GM18907 (cell line): Measurements from ENCODE around the gene NCOA5.

Experiments used
- ATAC-seq: cut with Tn5 transposase; IDR thresholded peaks from one replicate; pipeline ENCODE4 v1.9.1; 2021; ENCODE audit warnings: mild to moderate bottlenecking, moderate library complexity; ENCODE audit not compliant: unreplicated experiment

Gene NCOA5

DNA sequence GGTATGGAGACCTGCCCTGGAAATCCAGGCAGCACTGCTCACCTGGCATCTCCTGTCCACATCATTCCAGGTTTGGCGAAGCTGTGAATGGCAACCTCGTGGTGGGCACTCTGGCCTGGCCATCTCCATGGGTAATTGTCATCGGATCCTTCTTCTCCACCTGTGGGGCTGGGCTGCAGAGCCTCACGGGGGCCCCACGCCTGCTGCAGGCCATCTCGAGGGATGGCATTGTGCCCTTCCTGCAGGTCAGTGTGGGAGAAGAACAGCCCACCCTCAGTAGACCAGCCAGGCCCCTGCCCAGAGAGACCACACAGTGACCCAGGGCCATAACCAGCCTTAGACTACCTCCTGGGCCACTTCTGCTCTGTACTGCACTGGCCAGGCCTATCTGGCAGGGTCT lies 44.9 kb downstream of the NCOA5 start:
- no peak for ATAC-seq

GRCh38 chr20:46043556-46043955 lies 46.2 kb downstream of the NCOA5 start:
- ATAC-seq = no peak

DNA sequence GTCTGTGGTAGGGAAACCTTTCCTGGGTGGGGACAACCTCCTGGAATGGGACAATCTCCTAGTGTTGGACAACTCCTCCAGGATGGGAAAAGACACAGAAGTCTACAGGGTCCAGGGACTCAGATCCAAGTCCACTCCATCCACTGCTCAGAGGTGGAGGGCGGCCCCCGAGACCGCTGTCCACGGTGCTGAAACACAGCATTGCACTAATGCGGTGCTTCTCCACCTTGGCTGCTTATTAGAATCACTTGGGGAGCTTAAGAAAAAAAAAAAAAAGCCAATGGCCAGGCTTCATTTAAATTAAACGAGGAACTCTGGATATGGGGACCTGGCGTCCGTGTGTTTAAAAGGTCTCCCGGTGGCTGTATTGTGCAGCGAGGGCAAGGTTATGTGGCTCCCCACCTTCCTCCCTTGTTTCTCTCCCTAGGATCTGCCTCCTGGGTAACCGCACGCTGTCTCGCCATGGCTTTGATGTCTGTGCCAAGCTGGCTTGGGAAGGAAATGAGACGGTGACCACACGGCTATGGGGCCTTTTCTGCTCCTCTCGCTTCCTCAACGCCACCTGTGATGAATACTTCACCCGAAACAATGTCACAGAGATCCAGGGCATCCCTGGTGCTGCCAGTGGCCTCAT lies 48.7 kb downstream of the NCOA5 start:
- no peak for ATAC-seq

DNA sequence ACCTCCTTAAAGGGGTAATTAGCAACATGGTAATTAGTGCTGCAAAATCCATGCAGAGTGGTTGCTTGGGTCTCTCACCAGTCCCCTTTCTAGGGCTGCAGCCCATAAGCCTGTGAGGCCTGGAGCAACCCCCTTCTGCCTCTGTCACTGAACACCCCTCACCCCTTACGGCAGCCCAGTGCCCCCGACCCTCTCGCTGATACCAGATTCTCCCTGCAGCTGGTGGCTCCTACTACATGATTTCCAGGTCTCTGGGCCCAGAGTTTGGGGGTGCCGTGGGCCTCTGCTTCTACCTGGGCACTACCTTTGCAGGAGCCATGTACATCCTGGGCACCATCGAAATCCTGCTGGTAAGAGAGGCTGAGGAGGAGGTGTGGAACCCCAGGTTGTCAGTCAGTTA lies 52.7 kb downstream of the NCOA5 start:
- no peak for ATAC-seq

DNA sequence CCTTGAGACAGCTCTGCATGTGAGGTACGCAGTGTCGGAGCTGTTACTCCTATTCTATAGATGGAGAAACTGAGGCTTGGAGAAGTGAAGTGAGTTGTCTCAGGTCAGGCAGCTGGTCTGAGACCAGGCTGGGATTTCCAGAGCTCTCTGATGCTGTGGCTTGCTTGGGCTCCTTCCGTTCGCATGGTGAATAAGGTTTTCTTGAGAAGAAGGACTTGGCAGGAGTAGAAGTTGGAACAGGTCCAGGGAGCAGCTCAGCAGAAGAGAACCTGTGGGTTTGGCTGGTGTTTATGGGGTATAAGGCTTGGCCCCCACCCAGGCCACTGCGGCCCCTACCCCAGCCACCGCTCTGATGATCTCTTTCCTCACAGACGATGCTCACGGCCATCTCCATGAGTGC lies 53.4 kb downstream of the NCOA5 start:
- ATAC-seq = no peak

- ATAC-seq = no peak
These were observed 54.0 kb downstream of the NCOA5 start for GRCh38 chr20:46035713-46036112.

GRCh38 chr20:46035253-46035652 lies 54.5 kb downstream of the NCOA5 start:
- ATAC-seq = no peak

DNA sequence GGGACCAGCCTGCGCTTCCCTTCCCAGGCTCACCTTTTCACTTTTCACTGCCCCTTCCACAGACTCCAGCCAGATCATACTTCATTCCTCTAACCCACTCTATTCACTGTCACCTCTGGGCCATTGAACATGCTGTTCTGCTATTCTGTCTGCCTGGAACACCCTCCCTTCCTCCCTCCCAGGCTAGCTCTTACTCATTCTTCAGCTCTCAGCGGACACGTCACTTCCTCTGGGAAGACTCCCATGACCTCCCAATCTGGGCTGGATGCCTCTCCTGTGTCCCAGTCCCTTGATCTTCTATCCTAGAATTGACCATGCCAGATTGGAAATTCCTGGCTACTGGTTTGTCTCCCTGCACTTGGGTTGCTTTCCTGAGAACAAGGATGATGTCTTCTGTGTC lies 55.7 kb downstream of the NCOA5 start:
- ATAC-seq = no peak

GRCh38 chr20:46031701-46032254 lies 58.0 kb downstream of the NCOA5 start:
- ATAC-seq = no peak

- ATAC-seq = no peak
These were observed 58.7 kb downstream of the NCOA5 start for GRCh38 chr20:46031014-46031569.

- ATAC-seq = no peak
These were observed 59.3 kb downstream of the NCOA5 start for GRCh38 chr20:46030284-46031013.

DNA sequence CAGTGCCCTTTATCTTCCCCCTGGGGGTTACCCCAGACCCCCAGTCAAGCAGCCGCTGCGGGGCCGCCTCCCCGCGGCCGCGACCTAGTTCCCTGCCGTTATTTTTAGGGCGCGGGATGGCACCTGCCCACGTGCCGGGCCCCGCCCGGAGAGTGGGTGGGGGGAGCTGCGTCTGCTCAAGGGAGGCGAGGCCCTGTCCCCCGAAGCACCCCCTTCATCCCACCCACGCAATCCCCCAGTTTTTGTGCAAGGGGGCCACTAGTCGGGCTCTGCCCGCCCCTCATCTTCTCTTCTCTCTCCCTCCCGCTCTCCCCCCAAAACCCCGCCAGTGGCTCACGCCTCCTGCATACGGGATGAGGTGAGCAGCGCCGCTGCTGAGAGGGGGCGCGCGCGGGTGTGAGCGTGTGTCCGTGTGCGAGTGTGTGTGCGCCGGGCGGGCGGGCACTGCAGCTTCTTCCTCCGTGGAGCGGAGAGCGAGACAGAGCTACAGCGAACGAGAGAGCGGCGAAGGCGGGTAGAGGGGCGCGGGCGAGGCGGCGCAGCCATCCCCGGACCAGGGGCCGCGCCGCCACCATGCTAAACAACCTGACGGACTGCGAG lies 60.9 kb downstream of the NCOA5 start, which contains the start of gene SLC12A5:
SLC12A5 (plus strand) TSS at position 444 of the 600 bp plus-strand sequence; CDS start at position 574, 130 bp downstream.
- ATAC-seq = no peak

DNA sequence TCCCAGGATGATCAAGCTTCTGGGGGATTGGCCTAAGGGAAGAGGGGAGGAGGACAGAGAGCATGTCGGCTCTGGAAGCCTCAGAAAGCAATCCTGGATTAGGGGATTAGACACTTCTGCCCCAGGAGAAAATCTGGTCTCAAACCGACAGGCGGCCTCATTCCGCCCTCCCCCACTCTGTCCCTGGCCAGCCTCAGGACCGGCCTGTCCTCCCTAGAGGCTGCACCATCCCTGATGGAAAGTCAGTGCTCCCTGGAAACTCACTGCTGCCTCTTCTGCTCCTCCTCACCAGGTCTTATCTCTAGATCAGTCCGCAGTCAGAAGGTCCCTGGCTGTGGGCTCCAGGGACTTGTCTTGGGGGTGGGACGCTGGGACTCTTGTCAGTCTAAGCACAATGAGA lies 61.7 kb downstream of the NCOA5 start:
- ATAC-seq = no peak

DNA sequence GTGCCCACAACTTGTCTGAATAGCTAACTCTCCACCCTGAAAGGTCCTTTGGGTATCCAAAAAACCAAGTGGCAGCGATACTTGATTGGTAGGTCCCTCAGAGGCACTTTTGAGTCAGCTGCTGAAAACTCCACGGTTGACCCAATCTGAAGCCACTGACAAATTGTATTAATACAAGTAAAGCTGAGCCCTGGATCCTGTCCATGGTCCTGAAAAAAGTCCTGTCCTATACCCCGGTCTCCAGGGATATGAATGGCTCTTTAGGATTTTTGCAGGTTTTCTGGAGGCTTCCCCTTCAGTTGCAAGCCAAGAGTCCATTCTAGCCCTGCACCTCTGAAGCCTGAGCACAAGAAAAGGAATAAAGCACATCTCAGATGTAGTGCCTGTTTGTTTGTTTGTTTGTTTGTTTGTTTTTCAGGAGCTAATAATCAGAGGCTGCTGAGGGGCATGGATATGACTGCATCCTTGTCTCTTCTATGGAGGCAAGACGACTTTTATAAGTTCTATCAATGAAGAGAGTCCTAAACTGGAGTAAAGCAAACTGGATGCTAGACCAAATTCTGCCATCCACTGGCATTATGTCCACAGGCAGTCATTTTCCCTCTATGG lies 62.4 kb downstream of the NCOA5 start:
- ATAC-seq = no peak

GRCh38 chr20:46025376-46025783 lies 64.4 kb downstream of the NCOA5 start:
- ATAC-seq = no peak

DNA sequence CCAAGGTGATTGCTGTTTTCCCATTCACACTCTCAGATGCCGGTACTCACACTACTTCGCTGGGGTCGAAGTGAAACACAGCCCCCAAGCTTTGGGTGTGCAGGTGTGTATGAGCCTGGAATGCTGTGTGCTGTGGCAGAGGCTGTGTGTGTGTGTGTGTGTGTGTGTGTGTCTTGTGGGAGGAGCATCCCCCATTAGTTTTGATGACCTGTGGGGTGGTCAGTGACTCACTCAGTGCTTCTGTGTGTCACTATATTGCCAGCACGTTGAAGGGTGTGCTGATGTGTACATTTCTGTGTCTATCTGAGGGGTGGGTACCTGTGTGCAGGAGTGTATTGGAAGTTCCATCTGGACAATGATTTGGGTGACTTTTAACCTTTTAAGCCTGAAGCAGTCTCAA lies 65.8 kb downstream of the NCOA5 start:
- no peak for ATAC-seq

GRCh38 chr20:46023148-46023484 lies 66.6 kb downstream of the NCOA5 start:
- no peak for ATAC-seq

GRCh38 chr20:46022411-46023147 lies 67.2 kb downstream of the NCOA5 start:
- no peak for ATAC-seq

DNA sequence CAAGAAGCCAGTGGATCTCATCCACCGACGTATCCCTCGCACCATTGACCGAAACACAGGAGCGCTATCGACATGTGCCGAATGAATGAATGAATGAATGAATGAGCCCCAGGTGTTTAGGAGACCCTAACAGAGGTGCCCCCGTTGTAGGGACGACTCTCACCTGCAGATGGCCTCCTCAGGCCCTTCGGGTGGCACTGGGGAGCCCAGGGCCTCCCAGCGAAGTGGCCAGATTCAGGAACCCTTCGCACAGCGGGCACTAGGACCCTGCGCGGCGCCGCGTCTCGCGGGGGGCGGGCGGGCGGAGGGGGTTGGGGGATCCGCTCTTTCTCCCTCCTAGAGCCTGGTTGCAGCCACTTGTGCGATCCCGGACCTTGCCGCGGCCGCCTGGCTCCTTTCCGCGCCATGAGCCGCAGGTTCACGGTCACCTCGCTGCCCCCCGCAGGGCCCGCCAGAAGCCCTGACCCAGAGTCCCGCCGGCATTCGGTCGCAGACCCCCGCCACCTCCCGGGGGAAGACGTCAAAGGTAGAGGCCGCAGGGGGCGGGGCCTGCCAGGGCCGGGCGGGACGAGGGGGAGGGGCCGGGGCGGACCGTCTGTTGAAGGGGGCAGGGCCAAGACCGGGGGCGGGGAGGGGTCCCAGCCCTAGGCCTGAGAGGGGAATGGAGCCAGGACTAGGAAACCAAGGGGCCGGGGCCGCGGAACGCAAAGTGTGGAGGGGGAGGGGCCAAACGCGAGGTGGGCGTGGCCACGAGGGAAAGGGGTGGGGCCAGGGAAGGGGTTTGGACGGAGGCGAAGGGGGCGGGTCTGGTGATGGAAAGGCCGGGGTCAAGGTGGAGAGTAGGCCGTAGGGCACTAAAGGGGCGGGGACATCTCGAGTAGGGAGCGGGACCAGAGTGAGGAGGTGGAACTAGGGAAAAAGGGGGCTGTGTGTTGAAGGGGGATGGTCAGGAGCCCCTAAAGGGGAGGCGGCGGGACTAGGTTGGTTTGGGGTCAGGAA lies 68.1 kb downstream of the NCOA5 start:
- no peak for ATAC-seq
